Erythroblast (primary cell): ENCODE results near the gene C6.
"Not testable (repeated sequence)": the region's sequence is repeated elsewhere in the genome, so short reads cannot be mapped to it uniquely, and the experiment has no call there.

Experiments
- GATA1 ChIP-seq: IDR thresholded peaks from 2 replicates; pipeline ENCODE4 v1.6.1; 2011; ENCODE audit warnings: low read depth, mild to moderate bottlenecking, control low read depth, low read length, moderate library complexity
- POLR2A ChIP-seq: IDR thresholded peaks from 2 replicates; pipeline ENCODE4 v1.6.1; 2011; ENCODE audit warnings: mild to moderate bottlenecking, low read length

- not testable (repeated sequence) for TF ChIP-seq POLR2A, GATA1
Measured at GRCh38 chr5:41183331-41183730, 30.0 kb downstream of the C6 start.
